Kidney epithelial cell (primary cell): ENCODE data around the gene RTCA. TPM values are rescaled to one million over a fixed set of nuclear protein-coding genes. Genes with fewer than 3 reads are reported as not detected.
"Not testable (repeated sequence)": the region's sequence is repeated elsewhere in the genome, so short reads cannot be mapped to it uniquely, and the experiment has no call there.

ENCODE experiments used
- DNase-seq: peaks from one replicate; pipeline ENCODE4 v3.0.0-alpha.2; 2010; ENCODE audit warnings: low read depth
- H3K27me3 ChIP-seq: 2 replicates; pipeline ENCODE4 v1.6.0; 2011; ENCODE audit warnings: low read length; ENCODE audit not compliant: control insufficient read depth, insufficient read depth
- H3K36me3 ChIP-seq: 2 replicates; pipeline ENCODE4 v1.5.1; 2011; ENCODE audit warnings: low read length; ENCODE audit not compliant: control insufficient read depth, insufficient read depth
- H3K4me3 ChIP-seq: 2 replicates; pipeline ENCODE4 v1.5.1; 2011; ENCODE audit warnings: low read depth, mild to moderate bottlenecking, control low read depth, low read length
- CTCF ChIP-seq: IDR thresholded peaks from 2 replicates; pipeline ENCODE4 v1.5.1; 2011; ENCODE audit warnings: mild to moderate bottlenecking, moderate library complexity, low read length, control low read depth, inconsistent platforms; ENCODE audit not compliant: insufficient read depth, poor library complexity, severe bottlenecking
- total RNA-seq: library from RNA; depleted of rRNA; stranded (reverse); fragments of >200 nt; gene quantifications from 2 replicates; pipeline ENCODE4 v1.2.3, GENCODE V29; 2015

RTCA gene
- total RNA-seq, 1 donor from 2014 or later: 42.3 TPM

- peaks cover 1% of the 10 kb centered on the region for H3K36me3 ChIP-seq
- no peak for TF ChIP-seq CTCF
- no peaks in the 10 kb centered on the region for H3K27me3 ChIP-seq
- no peak for DNase-seq
- no peak overlapping the region for H3K4me3 ChIP-seq
Observed at GRCh38 chr1:100279954-100280682, 14.1 kb downstream of the RTCA start.

- Histone ChIP-seq H3K27me3 (no peaks in the 10 kb centered on the region), H3K4me3 (no peak overlapping the region), H3K36me3 (no peaks in the 10 kb centered on the region)
- no peak for DNase-seq
- no peak for TF ChIP-seq CTCF
Observed at GRCh38 chr1:100284591-100284990, 18.6 kb downstream of the RTCA start.

- Histone ChIP-seq H3K4me3 (no peak overlapping the region), H3K36me3 (no peaks in the 10 kb centered on the region), H3K27me3 (no peaks in the 10 kb centered on the region)
- TF ChIP-seq CTCF: no peak
- DNase-seq: no peak
Observed at GRCh38 chr1:100287162-100287561, 21.1 kb downstream of the RTCA start.

- no peak for DNase-seq
- no peak for TF ChIP-seq CTCF
- Histone ChIP-seq H3K36me3 (no peaks in the 10 kb centered on the region), H3K4me3 (no peak overlapping the region), H3K27me3 (no peaks in the 10 kb centered on the region)
Observed at GRCh38 chr1:100290291-100290690, 24.3 kb downstream of the RTCA start.

GRCh38 chr1:100292711-100293110, 26.7 kb downstream of the RTCA start:
- TF ChIP-seq CTCF: no peak
- Histone ChIP-seq H3K36me3 (no peaks in the 10 kb centered on the region), H3K4me3 (no peak overlapping the region), H3K27me3 (no peaks in the 10 kb centered on the region)
- no peak for DNase-seq

- no peaks in the 10 kb centered on the region for H3K27me3 ChIP-seq
- no peak for DNase-seq
- no peak for TF ChIP-seq CTCF
- no peaks in the 10 kb centered on the region for H3K36me3 ChIP-seq
- H3K4me3 ChIP-seq: no peak overlapping the region
Observed at GRCh38 chr1:100296140-100296539, 30.1 kb downstream of the RTCA start.

- not testable (repeated sequence) for H3K4me3 ChIP-seq, H3K27me3 ChIP-seq, H3K36me3 ChIP-seq, DNase-seq
Observed at GRCh38 chr1:100296997-100297396, 31.0 kb downstream of the RTCA start.
